Transverse colon (tissue), 3 donors: ENCODE results near the gene NCOA5.
"Not testable (repeated sequence)": the region's sequence is repeated elsewhere in the genome, so short reads cannot be mapped to it uniquely, and the experiment has no call there.

Source experiments
- CTCF ChIP-seq, 5 experiments: fragments of 200-600 bp in 3 of 5; fragments of 450-650 bp in 2 of 5; sonication (generic) in 3 of 5; IDR thresholded peaks; 1 replicate in 2 of 5; 2 replicates in 3 of 5; pipeline ENCODE4 v1.5.1; 2016 to 2017; ENCODE audit warnings: antibody characterized with exemption in 5 of 5, inconsistent platforms in 3 of 5, mild to moderate bottlenecking in 2 of 5, moderate library complexity in 1 of 5
- POLR2A ChIP-seq: fragments of 450-650 bp; IDR thresholded peaks from one replicate; pipeline ENCODE4 v1.6.1; 2016; ENCODE audit warnings: antibody characterized with exemption, mild to moderate bottlenecking, moderate library complexity

- TF ChIP-seq CTCF (IDR thresholded peaks at IDR 0.05); POLR2A: not testable (repeated sequence)
These were observed 10.7 kb upstream of the NCOA5 start for GRCh38 chr20:46100444-46100843.
